K562 (cell line): ENCODE results near the gene LBHD1. TPM values are rescaled to one million over a fixed set of nuclear protein-coding genes. Genes with fewer than 3 reads are reported as not detected.
A peak's percentile ranks its signal among the peaks of the same experiment; 100 is the strongest.

Experiments used
- BCOR ChIP-seq: fragments of 450-650 bp; IDR thresholded peaks from 2 replicates; pipeline ENCODE4 v1.6.1; 2016
- E2F6 ChIP-seq, 2 experiments: IDR thresholded peaks; 2 replicates each; pipeline ENCODE4 v1.6.1; 2011; ENCODE audit warnings: borderline replicate concordance in 1 of 2, control low read depth in 1 of 2, low read depth in 1 of 2, low read length in 1 of 2, mild to moderate bottlenecking in 1 of 2, mixed read lengths in 1 of 2, moderate library complexity in 1 of 2; ENCODE audit not compliant: insufficient read depth in 1 of 2, insufficient read length in 1 of 2, poor library complexity in 1 of 2, severe bottlenecking in 1 of 2; ENCODE audit errors: extremely low read depth in 1 of 2
- FOSL1 ChIP-seq: fragments of 200-800 bp; sonication (Bioruptor generic); conservative IDR thresholded peaks from 2 replicates; pipeline ENCODE4 v1.6.1; 2016; ENCODE audit warnings: missing genetic modification characterization, missing compliant biosample characterization
- FOXJ3 ChIP-seq: sonication (generic); formaldehyde crosslinking; IDR thresholded peaks from 2 replicates; pipeline ENCODE4 v1.4.0; 2020; ENCODE audit warnings: mild to moderate bottlenecking, missing genetic modification reagents
- FOXP1 ChIP-seq: sonication (generic); formaldehyde crosslinking; IDR thresholded peaks from 2 replicates; pipeline ENCODE4 v1.8.0; 2022; ENCODE audit warnings: mild to moderate bottlenecking, missing genetic modification reagents
- RBM34 ChIP-seq: fragments of 200-400 bp; formaldehyde crosslinking; IDR thresholded peaks from 2 replicates; pipeline ENCODE4 v1.6.1; 2018; ENCODE audit warnings: low read length, borderline replicate concordance; ENCODE audit not compliant: insufficient read depth
- SAP30 ChIP-seq: fragments of 200-600 bp; sonication (generic); IDR thresholded peaks from 2 replicates; pipeline ENCODE4 v1.6.1; 2012; ENCODE audit warnings: borderline replicate concordance, low read depth, mild to moderate bottlenecking, moderate library complexity, low read length, control low read depth, inconsistent platforms; ENCODE audit not compliant: insufficient read depth, poor library complexity, severe bottlenecking
- STAT5A ChIP-seq: IDR thresholded peaks from 2 replicates; pipeline ENCODE4 v1.6.1; 2012; ENCODE audit warnings: low read length, inconsistent platforms, borderline replicate concordance
- TAF1 ChIP-seq: IDR thresholded peaks from 2 replicates; pipeline ENCODE4 v1.6.1; 2011; ENCODE audit warnings: mild to moderate bottlenecking, low read length, moderate library complexity; ENCODE audit not compliant: insufficient read depth, control insufficient read depth, severe bottlenecking; ENCODE audit errors: extremely low read depth
- USF2 ChIP-seq: sonication (generic); formaldehyde crosslinking; IDR thresholded peaks from 2 replicates; pipeline ENCODE4 v1.5.0; 2020; ENCODE audit warnings: missing genetic modification reagents
- ZNF764 ChIP-seq: fragments of 250-450 bp; sonication (Bioruptor Pico); IDR thresholded peaks from 2 replicates; pipeline ENCODE4 v1.4.0; 2020; ENCODE audit warnings: low read depth, mild to moderate bottlenecking, moderate library complexity
- polyA plus RNA-seq, 8 experiments: library from polyadenylated mRNA; depleted of rRNA in 4 of 8; stranded (reverse) in 5 of 8; unstranded in 3 of 8; fragments of >200 nt; fragmentation: Nextera tagmentation in 2 of 8; fragmentation: Illumina TruSeq in 1 of 8; extraction: Ambion mirVana in 2 of 8; extraction: Trizol in 1 of 8; gene quantifications; 2 replicates each; pipeline versions ENCODE4 v1.2.1 to v1.2.3, GENCODE V29; 2011 to 2014; ENCODE audit warnings: inconsistent platforms in 1 of 8, missing spikeins in 1 of 8
- total RNA-seq, 7 experiments: library from RNA; depleted of rRNA in 6 of 7; stranded (reverse); fragments of >200 nt in 6 of 7; fragmentation: Illumina TruSeq in 2 of 7; extraction: Trizol in 2 of 7; gene quantifications; 2 replicates each; pipeline versions ENCODE4 v1.2.1 to v1.2.3, GENCODE V29; 2011 to 2021; ENCODE audit warnings: low replicate concordance in 1 of 7
- TF ChIP-seq, protein P1 (sequence below): IDR thresholded peaks from 3 replicates; pipeline ENCODE4 v1.6.1; 2011; ENCODE audit warnings: borderline replicate concordance, mild to moderate bottlenecking; ENCODE audit not compliant: insufficient read length, insufficient read depth
- TF ChIP-seq, protein P2 (sequence below): sonication (generic); formaldehyde crosslinking; IDR thresholded peaks from 2 replicates; pipeline ENCODE4 v1.8.0; 2022; ENCODE audit warnings: mild to moderate bottlenecking, missing genetic modification reagents

LBHD1 gene
- total and polyA plus RNA-seq, 9 of the 15 experiments (the other 6 are each of a cell fraction or from before 2014, with no cell fraction given): 2.6 to 28.0 (median 12.5) TPM

GRCh38 chr11:62678770-62679696, 7.0 kb upstream of the LBHD1 start, which contains the start of gene UBXN1 (continued):
- TF ChIP-seq, protein P1, sequence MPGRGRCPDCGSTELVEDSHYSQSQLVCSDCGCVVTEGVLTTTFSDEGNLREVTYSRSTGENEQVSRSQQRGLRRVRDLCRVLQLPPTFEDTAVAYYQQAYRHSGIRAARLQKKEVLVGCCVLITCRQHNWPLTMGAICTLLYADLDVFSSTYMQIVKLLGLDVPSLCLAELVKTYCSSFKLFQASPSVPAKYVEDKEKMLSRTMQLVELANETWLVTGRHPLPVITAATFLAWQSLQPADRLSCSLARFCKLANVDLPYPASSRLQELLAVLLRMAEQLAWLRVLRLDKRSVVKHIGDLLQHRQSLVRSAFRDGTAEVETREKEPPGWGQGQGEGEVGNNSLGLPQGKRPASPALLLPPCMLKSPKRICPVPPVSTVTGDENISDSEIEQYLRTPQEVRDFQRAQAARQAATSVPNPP: no peak
- TF ChIP-seq FOSL1 (tag): no peak
- peak; percentile 80 for TF ChIP-seq TAF1
- TF ChIP-seq BCOR: 0 out of 2 replicates have a peak, but pooled peaks have one; percentile 15
- no peak for TF ChIP-seq FOXP1 (CRISPR knock-in tag)
- peak; percentile 99 for TF ChIP-seq USF2 (CRISPR knock-in tag)
- TF ChIP-seq, protein P2, sequence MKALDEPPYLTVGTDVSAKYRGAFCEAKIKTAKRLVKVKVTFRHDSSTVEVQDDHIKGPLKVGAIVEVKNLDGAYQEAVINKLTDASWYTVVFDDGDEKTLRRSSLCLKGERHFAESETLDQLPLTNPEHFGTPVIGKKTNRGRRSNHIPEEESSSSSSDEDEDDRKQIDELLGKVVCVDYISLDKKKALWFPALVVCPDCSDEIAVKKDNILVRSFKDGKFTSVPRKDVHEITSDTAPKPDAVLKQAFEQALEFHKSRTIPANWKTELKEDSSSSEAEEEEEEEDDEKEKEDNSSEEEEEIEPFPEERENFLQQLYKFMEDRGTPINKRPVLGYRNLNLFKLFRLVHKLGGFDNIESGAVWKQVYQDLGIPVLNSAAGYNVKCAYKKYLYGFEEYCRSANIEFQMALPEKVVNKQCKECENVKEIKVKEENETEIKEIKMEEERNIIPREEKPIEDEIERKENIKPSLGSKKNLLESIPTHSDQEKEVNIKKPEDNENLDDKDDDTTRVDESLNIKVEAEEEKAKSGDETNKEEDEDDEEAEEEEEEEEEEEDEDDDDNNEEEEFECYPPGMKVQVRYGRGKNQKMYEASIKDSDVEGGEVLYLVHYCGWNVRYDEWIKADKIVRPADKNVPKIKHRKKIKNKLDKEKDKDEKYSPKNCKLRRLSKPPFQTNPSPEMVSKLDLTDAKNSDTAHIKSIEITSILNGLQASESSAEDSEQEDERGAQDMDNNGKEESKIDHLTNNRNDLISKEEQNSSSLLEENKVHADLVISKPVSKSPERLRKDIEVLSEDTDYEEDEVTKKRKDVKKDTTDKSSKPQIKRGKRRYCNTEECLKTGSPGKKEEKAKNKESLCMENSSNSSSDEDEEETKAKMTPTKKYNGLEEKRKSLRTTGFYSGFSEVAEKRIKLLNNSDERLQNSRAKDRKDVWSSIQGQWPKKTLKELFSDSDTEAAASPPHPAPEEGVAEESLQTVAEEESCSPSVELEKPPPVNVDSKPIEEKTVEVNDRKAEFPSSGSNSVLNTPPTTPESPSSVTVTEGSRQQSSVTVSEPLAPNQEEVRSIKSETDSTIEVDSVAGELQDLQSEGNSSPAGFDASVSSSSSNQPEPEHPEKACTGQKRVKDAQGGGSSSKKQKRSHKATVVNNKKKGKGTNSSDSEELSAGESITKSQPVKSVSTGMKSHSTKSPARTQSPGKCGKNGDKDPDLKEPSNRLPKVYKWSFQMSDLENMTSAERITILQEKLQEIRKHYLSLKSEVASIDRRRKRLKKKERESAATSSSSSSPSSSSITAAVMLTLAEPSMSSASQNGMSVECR (CRISPR knock-in tag): 0 out of 2 replicates have a peak, but pooled peaks have one; percentile 60
- TF ChIP-seq SAP30: peak; percentile 77
- peak; percentile 82 to 86 for TF ChIP-seq E2F6 (IDR thresholded peaks at IDR 0.05; ENCODE audit: borderline replicate concordance in 1 of 2, extremely low read depth in 1 of 2, insufficient read depth in 1 of 2, insufficient read length in 1 of 2, low read depth in 1 of 2, low read length in 1 of 2, poor library complexity in 1 of 2, severe bottlenecking in 1 of 2)
- no peak for TF ChIP-seq ZNF764 (CRISPR knock-in tag)
- no peak for TF ChIP-seq RBM34
- TF ChIP-seq STAT5A: no peak; the same call in 1 of the 2 replicates
- no peak for TF ChIP-seq FOXJ3 (CRISPR knock-in tag)
